ENCODE measurements around the gene LPIN1. TPM values are rescaled to one million over a fixed set of nuclear protein-coding genes. Genes with fewer than 3 reads are reported as not detected.

The LPIN1 gene, protein sequence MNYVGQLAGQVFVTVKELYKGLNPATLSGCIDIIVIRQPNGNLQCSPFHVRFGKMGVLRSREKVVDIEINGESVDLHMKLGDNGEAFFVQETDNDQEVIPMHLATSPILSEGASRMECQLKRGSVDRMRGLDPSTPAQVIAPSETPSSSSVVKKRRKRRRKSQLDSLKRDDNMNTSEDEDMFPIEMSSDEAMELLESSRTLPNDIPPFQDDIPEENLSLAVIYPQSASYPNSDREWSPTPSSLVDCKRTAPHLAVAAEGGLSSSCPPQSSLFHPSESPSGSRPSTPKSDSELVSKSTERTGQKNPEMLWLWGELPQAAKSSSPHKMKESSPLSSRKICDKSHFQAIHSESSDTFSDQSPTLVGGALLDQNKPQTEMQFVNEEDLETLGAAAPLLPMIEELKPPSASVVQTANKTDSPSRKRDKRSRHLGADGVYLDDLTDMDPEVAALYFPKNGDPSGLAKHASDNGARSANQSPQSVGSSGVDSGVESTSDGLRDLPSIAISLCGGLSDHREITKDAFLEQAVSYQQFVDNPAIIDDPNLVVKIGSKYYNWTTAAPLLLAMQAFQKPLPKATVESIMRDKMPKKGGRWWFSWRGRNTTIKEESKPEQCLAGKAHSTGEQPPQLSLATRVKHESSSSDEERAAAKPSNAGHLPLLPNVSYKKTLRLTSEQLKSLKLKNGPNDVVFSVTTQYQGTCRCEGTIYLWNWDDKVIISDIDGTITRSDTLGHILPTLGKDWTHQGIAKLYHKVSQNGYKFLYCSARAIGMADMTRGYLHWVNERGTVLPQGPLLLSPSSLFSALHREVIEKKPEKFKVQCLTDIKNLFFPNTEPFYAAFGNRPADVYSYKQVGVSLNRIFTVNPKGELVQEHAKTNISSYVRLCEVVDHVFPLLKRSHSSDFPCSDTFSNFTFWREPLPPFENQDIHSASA
- total RNA-seq (2014; rRNA removed; shearing (Covaris generic); ENCODE audit: low replicate concordance), result 139 and 207 TPM in 2 replicates

- Histone ChIP-seq H3K36me3 (peaks cover 44% of the 10 kb centered on the region), H3K27me3 (no peaks in the 10 kb centered on the region), H3K4me3 (peak within 1 kb of the TSS; percentile 92), H3K9me3 (no peaks in the 10 kb centered on the region)
- DNase-seq, result peak; percentile 100
These were observed at the start of gene LPIN1 for GRCh38 chr2:11746376-11746806. Gene LPIN1, plus strand, starts transcription at chr2:11746632. Its CDS starts 18,910 bp downstream, at chr2:11765542.

DNA sequence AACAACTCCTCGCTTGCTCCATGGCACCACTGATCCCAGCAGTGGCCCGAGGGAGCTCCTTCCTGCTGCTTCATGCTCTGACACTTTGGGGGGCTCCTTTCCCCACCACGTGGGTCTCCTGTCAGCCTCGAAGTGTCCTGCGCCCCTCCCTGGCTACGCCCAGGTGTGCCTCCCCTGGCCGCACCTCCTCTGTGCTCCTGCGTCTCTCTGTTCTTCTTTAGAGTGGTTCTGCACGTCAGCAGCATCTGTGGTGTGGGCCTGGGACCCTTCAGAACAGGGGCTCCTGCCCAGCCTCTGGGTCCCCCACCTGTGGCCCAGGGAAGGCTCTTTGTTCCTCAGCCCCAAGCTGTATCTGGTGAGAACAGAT lies 49.7 kb upstream of the LPIN1 start:
- H3K4me3 ChIP-seq, result no peak overlapping the region
- no peaks in the 10 kb centered on the region for H3K27me3 ChIP-seq
- H3K9me3 ChIP-seq, result no peaks in the 10 kb centered on the region
- no peaks in the 10 kb centered on the region for H3K36me3 ChIP-seq
- DNase-seq, result no peak

DNA sequence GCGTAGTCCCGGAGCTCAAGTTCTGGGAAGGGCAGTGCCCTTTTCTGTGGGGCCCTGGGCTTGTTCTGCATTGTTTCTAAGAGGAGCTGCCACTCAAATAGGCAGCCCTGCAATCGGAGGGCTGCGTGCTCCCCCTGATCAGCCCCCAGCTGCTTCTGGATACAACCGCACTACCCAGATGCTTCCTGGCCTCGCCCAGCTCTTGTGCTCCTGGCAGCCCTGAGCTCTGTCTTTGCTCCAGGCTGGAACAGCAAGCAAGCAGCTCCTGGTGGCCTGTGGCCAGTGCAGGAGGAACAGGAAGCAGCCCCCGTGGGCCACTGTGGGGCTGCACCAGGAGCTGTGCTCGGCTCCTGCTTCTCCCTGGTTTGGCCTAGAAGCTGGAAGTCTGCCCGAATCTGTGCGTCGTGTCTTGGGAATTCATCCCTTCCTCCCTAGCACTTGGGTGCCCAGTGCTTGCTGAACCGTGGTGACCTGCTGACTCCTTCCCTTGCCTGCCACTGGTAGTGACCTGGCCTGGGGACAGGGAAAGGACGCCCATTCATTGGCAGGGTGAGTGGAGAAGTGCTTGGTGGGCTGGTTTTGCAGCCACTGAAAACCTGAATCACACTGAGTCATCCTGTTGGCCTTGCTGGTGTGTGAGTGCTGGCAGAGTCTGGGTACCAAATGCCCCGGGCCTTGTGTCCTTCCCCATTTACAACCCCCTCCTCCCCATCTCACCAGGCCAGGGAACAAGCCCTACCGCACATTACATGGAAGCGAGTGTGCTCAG lies 49.1 kb upstream of the LPIN1 start:
- H3K36me3 ChIP-seq, result no peaks in the 10 kb centered on the region

GRCh38 chr2:11698009-11698922 lies 48.2 kb upstream of the LPIN1 start:
- H3K4me3 ChIP-seq, result no peak overlapping the region
- no peaks in the 10 kb centered on the region for H3K27me3 ChIP-seq
- H3K36me3 ChIP-seq, result no peaks in the 10 kb centered on the region
- no peaks in the 10 kb centered on the region for H3K9me3 ChIP-seq
- peak; percentile 97 for DNase-seq

More for the DNA sequence above, 49.1 kb upstream of the LPIN1 start:
- peak; percentile 100 for DNase-seq
- H3K27me3 ChIP-seq, result no peaks in the 10 kb centered on the region
- no peaks in the 10 kb centered on the region for H3K9me3 ChIP-seq
- no peak overlapping the region for H3K4me3 ChIP-seq

DNA sequence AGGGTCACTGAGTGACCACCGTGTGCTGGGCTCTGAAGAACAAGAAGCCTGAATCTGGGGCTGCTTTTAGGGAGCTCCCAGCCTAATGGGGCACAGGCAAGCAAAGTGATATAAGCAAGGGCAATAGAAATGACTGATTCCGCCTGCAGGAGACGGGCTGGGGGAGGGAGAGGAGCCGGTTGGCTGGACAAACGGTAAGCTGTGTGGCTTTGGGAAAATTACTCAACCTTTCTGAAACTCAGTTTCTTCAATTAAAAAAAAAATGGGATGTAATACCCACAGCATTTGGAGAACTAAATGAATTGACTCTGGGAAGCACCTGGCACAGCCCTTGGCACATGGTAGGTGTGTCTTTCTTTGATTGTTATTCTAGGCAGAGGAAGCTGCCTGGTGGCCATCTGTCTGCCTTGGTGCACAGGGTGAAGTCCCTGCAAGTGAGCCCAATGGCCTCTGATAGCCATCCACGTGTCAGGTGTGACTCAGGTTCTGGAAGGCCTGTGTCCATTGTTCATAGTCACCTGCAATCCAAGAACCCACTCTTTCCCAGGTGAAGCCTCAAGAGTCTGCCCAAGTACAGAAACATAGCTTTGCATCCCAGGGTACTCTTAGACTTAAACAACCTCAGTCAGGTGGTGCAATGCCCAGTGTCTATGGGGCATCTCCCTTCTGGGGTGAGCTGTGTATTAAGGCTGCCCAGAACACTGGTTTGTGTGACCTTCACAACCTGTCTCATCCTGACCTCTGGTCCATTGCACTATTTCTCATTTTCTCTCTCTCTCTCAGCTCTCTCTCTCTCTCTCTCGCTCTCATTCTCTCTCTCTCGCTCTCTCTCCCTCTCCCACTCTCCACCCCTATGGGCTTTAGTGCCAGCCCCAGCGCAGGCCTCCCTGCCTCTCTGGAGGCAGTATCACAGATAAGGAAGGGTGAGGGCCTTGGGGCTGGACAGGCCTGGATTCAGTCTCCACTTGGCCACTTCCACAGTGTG lies 46.5 kb upstream of the LPIN1 start:
- Histone ChIP-seq H3K4me3 (no peak overlapping the region), H3K36me3 (no peaks in the 10 kb centered on the region), H3K9me3 (peaks cover 8% of the 10 kb centered on the region), H3K27me3 (no peaks in the 10 kb centered on the region)
- DNase-seq, result no peak

DNA sequence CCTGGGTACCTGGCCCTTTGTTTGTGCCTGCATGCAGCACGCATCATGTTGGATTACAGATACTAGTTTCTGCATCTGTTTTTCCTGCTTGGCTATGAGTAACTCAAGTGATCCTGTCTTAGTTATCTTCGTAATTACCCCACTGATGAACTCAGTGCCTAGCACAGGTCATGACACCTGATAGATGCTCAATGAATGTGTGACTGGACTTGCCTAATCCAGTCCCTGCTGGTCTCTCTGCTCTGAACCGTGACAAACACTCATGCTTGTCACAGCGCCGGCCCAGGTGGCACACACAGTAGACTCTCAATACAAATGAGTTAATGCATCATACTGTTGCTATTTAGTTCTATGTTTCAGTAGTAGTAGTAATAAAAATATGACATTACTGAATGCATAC lies 45.2 kb upstream of the LPIN1 start:
- Histone ChIP-seq H3K4me3 (no peak overlapping the region), H3K27me3 (no peaks in the 10 kb centered on the region), H3K9me3 (peaks cover 20% of the 10 kb centered on the region), H3K36me3 (no peaks in the 10 kb centered on the region)
- DNase-seq, result no peak

- Histone ChIP-seq H3K27me3 (no peaks in the 10 kb centered on the region), H3K9me3 (peaks cover 27% of the 10 kb centered on the region), H3K36me3 (no peaks in the 10 kb centered on the region), H3K4me3 (no peak overlapping the region)
- DNase-seq, result peak; percentile 68
These were observed 44.6 kb upstream of the LPIN1 start for GRCh38 chr2:11701751-11702301.

GRCh38 chr2:11702946-11703345 lies 43.5 kb upstream of the LPIN1 start:
- no peak overlapping the region for H3K4me3 ChIP-seq
- no peaks in the 10 kb centered on the region for H3K36me3 ChIP-seq
- DNase-seq, result no peak
- H3K27me3 ChIP-seq, result no peaks in the 10 kb centered on the region
- peaks cover 28% of the 10 kb centered on the region for H3K9me3 ChIP-seq

- H3K27me3 ChIP-seq, result no peaks in the 10 kb centered on the region
- H3K9me3 ChIP-seq, result peaks cover 28% of the 10 kb centered on the region
- no peaks in the 10 kb centered on the region for H3K36me3 ChIP-seq
- H3K4me3 ChIP-seq, result no peak overlapping the region
- DNase-seq, result peak; percentile 87
These were observed 42.7 kb upstream of the LPIN1 start for GRCh38 chr2:11703700-11704099.

DNA sequence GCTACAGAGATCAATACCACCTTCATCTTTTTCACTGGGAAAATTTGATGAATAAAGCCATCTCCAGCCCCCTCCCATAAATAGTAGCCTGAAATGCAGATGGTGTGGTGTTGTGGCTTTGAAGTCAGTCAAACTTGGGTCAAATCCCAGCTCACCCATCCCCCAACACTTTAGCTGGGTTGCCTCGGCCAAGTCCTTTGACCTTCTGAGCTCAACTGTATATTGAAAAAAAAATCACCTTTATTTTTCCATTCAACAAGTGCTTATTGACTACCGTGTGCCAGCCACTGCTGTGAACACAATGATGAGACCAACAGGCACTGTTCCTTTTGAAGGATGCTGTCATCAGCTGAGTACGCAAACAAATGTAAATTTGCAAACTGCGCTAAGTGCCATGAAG lies 41.4 kb upstream of the LPIN1 start:
- no peak for DNase-seq
- Histone ChIP-seq H3K9me3 (peaks cover 28% of the 10 kb centered on the region), H3K27me3 (no peaks in the 10 kb centered on the region), H3K4me3 (no peak overlapping the region), H3K36me3 (no peaks in the 10 kb centered on the region)

DNA sequence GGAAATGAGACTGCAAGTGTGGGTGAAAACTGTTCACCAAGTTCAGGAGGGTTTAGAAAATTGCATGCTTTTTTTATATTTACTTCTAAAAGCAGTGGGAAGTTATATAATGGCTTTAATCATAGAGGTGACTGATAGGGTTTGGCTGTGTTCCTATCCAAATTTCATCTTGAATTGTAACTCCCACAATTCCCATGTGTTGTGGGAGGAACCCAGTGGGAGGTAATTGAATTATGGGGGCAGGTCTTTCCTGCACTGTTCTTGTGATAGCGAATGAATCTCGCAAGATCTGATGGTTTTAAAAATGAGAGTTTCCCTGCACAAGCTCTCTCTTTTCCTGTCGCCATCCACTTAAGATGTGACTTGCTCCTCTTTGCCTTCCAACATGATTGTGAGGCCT lies 40.7 kb upstream of the LPIN1 start:
- no peak for DNase-seq
- H3K36me3 ChIP-seq, result no peaks in the 10 kb centered on the region
- no peaks in the 10 kb centered on the region for H3K27me3 ChIP-seq
- H3K9me3 ChIP-seq, result peaks cover 28% of the 10 kb centered on the region
- no peak overlapping the region for H3K4me3 ChIP-seq

- Histone ChIP-seq H3K9me3 (peaks cover 28% of the 10 kb centered on the region), H3K4me3 (no peak overlapping the region), H3K36me3 (no peaks in the 10 kb centered on the region), H3K27me3 (no peaks in the 10 kb centered on the region)
- DNase-seq, result peak; percentile 85
These were observed 38.3 kb upstream of the LPIN1 start for GRCh38 chr2:11708106-11708505.

DNA sequence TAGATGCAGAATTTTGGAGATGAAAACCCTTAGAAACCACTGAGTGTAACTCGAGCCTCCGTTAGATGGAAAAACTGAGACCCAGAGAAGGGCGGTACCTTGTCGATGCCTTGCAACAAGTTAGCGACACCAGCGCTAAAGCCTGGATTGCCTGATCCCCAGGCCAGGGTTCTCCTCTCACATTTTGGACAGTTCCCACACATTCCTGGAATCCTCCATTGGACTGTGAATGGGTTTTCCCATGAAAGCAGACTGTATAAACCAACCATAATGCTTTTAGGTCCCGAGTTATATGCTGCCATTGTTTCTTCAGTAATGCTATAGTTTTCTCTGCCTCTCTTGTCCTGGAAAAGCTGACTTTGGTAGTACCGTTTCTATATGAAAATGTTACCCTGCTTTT lies 37.1 kb upstream of the LPIN1 start:
- Histone ChIP-seq H3K27me3 (no peaks in the 10 kb centered on the region), H3K9me3 (peaks cover 27% of the 10 kb centered on the region), H3K36me3 (no peaks in the 10 kb centered on the region), H3K4me3 (no peak overlapping the region)
- no peak for DNase-seq

DNA sequence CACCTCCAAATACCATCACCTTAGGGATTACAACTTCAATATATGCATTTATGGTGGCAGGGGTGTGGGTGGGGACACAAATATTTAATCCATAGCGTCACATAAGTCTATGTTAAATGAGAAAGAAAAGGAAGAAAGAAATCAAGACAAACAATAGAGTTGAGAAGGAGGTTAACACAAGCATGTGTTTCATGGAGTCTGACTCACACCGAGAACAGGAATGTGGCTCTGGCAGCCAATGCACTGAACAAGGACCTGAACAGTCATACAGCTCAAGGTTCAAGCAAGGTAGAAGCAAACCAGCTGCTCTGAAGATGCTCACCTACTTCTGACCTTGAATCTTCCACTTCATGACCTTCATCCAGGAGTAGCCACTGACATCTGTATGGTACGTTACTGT lies 36.2 kb upstream of the LPIN1 start:
- Histone ChIP-seq H3K9me3 (peaks cover 18% of the 10 kb centered on the region), H3K27me3 (no peaks in the 10 kb centered on the region), H3K36me3 (no peaks in the 10 kb centered on the region), H3K4me3 (no peak overlapping the region)
- peak; percentile 99 for DNase-seq

Measured in MG63 (cell line).